GM18517 (cell line): Measurements from ENCODE around the gene SNAI3.
A peak's percentile ranks its signal among the peaks of the same experiment; 100 is the strongest.

ENCODE experiments used
- ATAC-seq: cut with Tn5 transposase; IDR thresholded peaks from one replicate; pipeline ENCODE4 v1.9.1; 2021; ENCODE audit warnings: mild to moderate bottlenecking, moderate library complexity; ENCODE audit not compliant: unreplicated experiment

The SNAI3 gene

GRCh38 chr16:88651989-88652761 is 34.1 kb downstream of the SNAI3 start:
- no peak for ATAC-seq

GRCh38 chr16:88651276-88651988 is 34.9 kb downstream of the SNAI3 start:
- ATAC-seq, result peak; percentile 74

GRCh38 chr16:88650749-88651275 is 35.5 kb downstream of the SNAI3 start, which contains the start of gene CYBA:
Gene CYBA (minus strand): TSS chr16:88651053. CDS start chr16:88651013, 40 bp downstream.
- ATAC-seq, result peak; percentile 68

GRCh38 chr16:88649924-88650748 is 36.2 kb downstream of the SNAI3 start:
- ATAC-seq, result no peak

- ATAC-seq, result no peak
Observed at GRCh38 chr16:88649195-88649923, 36.9 kb downstream of the SNAI3 start.

GRCh38 chr16:88647178-88648070 is 38.9 kb downstream of the SNAI3 start:
- no peak for ATAC-seq

- ATAC-seq, result no peak
Observed at GRCh38 chr16:88646345-88647034, 39.8 kb downstream of the SNAI3 start.

GRCh38 chr16:88645941-88646340 is 40.4 kb downstream of the SNAI3 start:
- no peak for ATAC-seq

GRCh38 chr16:88645455-88645854 is 40.9 kb downstream of the SNAI3 start:
- ATAC-seq, result no peak

GRCh38 chr16:88643644-88643932 is 42.7 kb downstream of the SNAI3 start:
- no peak for ATAC-seq

- ATAC-seq, result no peak
Observed at GRCh38 chr16:88642881-88643643, 43.2 kb downstream of the SNAI3 start.

- no peak for ATAC-seq
Observed at GRCh38 chr16:88640498-88641247, 45.6 kb downstream of the SNAI3 start.

- no peak for ATAC-seq
Observed at GRCh38 chr16:88640039-88640495, 46.2 kb downstream of the SNAI3 start.

GRCh38 chr16:88639231-88640038 is 46.9 kb downstream of the SNAI3 start:
- no peak for ATAC-seq

GRCh38 chr16:88638323-88639230 is 47.7 kb downstream of the SNAI3 start, which contains the start of gene IL17C:
Gene IL17C (plus strand): TSS chr16:88638572. CDS start chr16:88638642, 70 bp downstream.
- ATAC-seq, result no peak
